ENCODE data around the gene PPIE. TPM values are rescaled to one million over a fixed set of nuclear protein-coding genes. Genes with fewer than 3 reads are reported as not detected.

PPIE gene
- total and polyA plus RNA-seq, 2 experiments from 2014 or later, result 19.9 to 68.0 TPM

DNA sequence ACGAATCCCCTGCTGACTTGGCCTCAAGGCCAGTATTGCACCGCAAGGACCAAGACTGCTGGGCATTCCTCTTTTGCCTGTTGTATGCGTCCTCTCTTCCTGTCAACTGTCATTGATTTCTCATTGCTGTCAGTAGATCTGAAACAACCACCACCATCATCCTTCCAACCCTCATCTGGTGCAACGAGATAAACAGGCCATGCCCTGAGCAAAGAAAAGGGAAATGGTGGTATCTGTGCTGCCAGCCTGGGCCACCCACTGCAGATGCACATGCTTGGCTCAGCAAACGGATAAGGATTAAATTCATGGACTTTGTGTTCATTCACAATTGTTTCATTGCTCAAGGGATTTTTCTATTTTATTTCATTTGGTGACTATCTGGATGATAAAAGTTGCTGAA lies 18.8 kb downstream of the PPIE start:
- Histone ChIP-seq H3K9me3 (ENCODE audit: low read depth) (no peaks in the 10 kb centered on the region), H3K4me1 (ENCODE audit: insufficient read depth) (no peaks in the 10 kb centered on the region), H3K36me3 (ENCODE audit: low read depth) (peaks cover 6% of the 10 kb centered on the region; the same call in 1 of the 2 replicates), H3K79me2 (ENCODE audit: insufficient read depth) (no peaks in the 10 kb centered on the region), H3K4me3 (no peak overlapping the region), H3K9ac (no peak overlapping the region), H3K27me3 (replicated peaks; ENCODE audit: insufficient read depth) (no peaks in the 10 kb centered on the region), H4K20me1 (ENCODE audit: insufficient read depth) (no peaks in the 10 kb centered on the region), H3K27ac (no peak overlapping the region), H2AFZ (no peak overlapping the region), H3F3A (ENCODE audit: insufficient read depth) (no peaks in the 10 kb centered on the region), H3K9me2 (ENCODE audit: insufficient read depth) (no peaks in the 10 kb centered on the region), H3K4me2 (ENCODE audit: unreplicated experiment) (no peak overlapping the region)
- in situ Hi-C loops (cut with MboI), result no loop called here
- 80 to 81% methylated on average over 5 of the region's 5 CpGs for WGBS, 2 experiments (ENCODE audit: low coverage in 1 of 2, low lambda C conversion rate in 2 of 2, missing lambda C conversion rate in 2 of 2)
- TF ChIP-seq EZH2phosphoT487 (IDR thresholded peaks at IDR 0.05; ENCODE audit: insufficient read depth, low read depth) (no peak), EZH2 (IDR thresholded peaks at IDR 0.05; ENCODE audit: insufficient read depth, poor library complexity, severe bottlenecking) (no peak)
- DNase-seq, result no peak

DNA sequence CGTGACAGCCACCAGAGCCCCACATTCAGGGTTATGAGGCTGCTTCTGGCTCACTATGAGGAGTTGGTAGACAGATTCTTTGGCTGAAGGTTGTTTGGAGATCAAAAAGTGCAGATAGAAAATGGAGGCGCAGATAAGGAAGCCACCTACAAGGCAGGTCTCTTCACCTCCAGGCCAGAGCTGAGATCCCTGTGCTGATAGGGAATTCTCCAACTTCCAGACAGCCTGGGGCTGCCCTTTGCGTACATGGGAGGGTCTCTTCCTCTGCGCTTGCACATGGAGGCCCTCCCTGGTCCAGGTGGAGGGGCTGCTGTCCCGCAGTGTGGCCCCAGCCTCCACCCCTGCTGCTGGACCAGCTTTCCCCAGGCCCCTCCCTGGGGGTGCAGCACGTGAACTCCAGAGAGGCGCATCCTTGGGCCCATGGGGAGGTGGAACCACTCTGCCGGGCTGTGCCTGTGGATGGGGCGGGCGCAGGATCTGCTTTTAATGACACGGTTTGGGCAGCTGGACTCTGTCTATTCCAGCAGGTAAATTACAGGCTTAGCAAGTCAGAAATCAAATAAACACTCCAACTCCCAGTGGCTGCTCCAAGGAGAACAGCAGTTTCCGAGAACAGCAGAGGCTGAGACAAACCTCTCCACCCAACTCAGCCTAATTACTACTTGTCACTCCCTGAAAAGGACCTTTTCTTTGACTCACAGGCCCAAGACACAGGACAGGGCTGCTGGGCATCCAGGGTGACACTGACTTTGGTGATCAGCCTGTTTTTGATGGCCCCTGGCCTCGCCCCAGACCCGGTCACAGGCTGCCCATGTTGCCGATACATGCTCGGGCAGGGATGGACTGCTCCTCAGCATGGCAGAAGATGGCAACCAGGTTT lies 20.1 kb downstream of the PPIE start:
- TF ChIP-seq EZH2phosphoT487 (IDR thresholded peaks at IDR 0.05; ENCODE audit: insufficient read depth, low read depth) (no peak), EZH2 (IDR thresholded peaks at IDR 0.05; ENCODE audit: insufficient read depth, poor library complexity, severe bottlenecking) (no peak)
- in situ Hi-C loops (cut with MboI), result no loop called here
- Histone ChIP-seq H3K9me2 (ENCODE audit: insufficient read depth) (no peaks in the 10 kb centered on the region), H3K4me3 (no peak overlapping the region), H3K79me2 (ENCODE audit: insufficient read depth) (no peaks in the 10 kb centered on the region), H3K4me1 (ENCODE audit: insufficient read depth) (no peaks in the 10 kb centered on the region), H4K20me1 (ENCODE audit: insufficient read depth) (no peaks in the 10 kb centered on the region), H2AFZ (no peak overlapping the region), H3K9ac (no peak overlapping the region), H3K27ac (no peak overlapping the region), H3K36me3 (ENCODE audit: low read depth) (no peaks in the 10 kb centered on the region; the same call in 1 of the 2 replicates), H3K4me2 (ENCODE audit: unreplicated experiment) (no peak overlapping the region), H3K9me3 (ENCODE audit: low read depth) (no peaks in the 10 kb centered on the region), H3F3A (ENCODE audit: insufficient read depth) (no peaks in the 10 kb centered on the region), H3K27me3 (replicated peaks; ENCODE audit: insufficient read depth) (no peaks in the 10 kb centered on the region)
- 91 to 92% methylated on average over 15 to 16 of the region's 16 CpGs for WGBS, 2 experiments (ENCODE audit: low coverage in 1 of 2, low lambda C conversion rate in 2 of 2, missing lambda C conversion rate in 2 of 2)
- no peak for DNase-seq

GRCh38 chr1:39759436-39759726 lies 20.7 kb downstream of the PPIE start:
- DNase-seq, result no peak
- Histone ChIP-seq H3K4me3 (no peak overlapping the region), H3K27me3 (replicated peaks; ENCODE audit: insufficient read depth) (no peaks in the 10 kb centered on the region), H3K4me2 (ENCODE audit: unreplicated experiment) (no peak overlapping the region), H3K4me1 (ENCODE audit: insufficient read depth) (no peaks in the 10 kb centered on the region), H3K79me2 (ENCODE audit: insufficient read depth) (no peaks in the 10 kb centered on the region), H3F3A (ENCODE audit: insufficient read depth) (no peaks in the 10 kb centered on the region), H3K9me3 (ENCODE audit: low read depth) (no peaks in the 10 kb centered on the region), H3K36me3 (ENCODE audit: low read depth) (no peaks in the 10 kb centered on the region; the same call in 1 of the 2 replicates), H3K27ac (no peak overlapping the region), H2AFZ (no peak overlapping the region), H4K20me1 (ENCODE audit: insufficient read depth) (no peaks in the 10 kb centered on the region), H3K9me2 (ENCODE audit: insufficient read depth) (no peaks in the 10 kb centered on the region), H3K9ac (no peak overlapping the region)
- in situ Hi-C loops (cut with MboI), result no loop called here
- no peak for TF ChIP-seq EZH2phosphoT487 (IDR thresholded peaks at IDR 0.05; ENCODE audit: insufficient read depth, low read depth)
- no peak for TF ChIP-seq EZH2 (IDR thresholded peaks at IDR 0.05; ENCODE audit: insufficient read depth, poor library complexity, severe bottlenecking)

- no peaks in the 10 kb centered on the region for H3K9me2 ChIP-seq (ENCODE audit: insufficient read depth)
- in situ Hi-C loops (cut with MboI), result no loop called here
- H3K27me3 ChIP-seq (replicated peaks; ENCODE audit: insufficient read depth), result no peaks in the 10 kb centered on the region
- no peak overlapping the region for H3K27ac ChIP-seq
- H2AFZ ChIP-seq, result no peak overlapping the region
- no peaks in the 10 kb centered on the region for H4K20me1 ChIP-seq (ENCODE audit: insufficient read depth)
- WGBS, 2 experiments (ENCODE audit: low coverage in 1 of 2, low lambda C conversion rate in 2 of 2, missing lambda C conversion rate in 2 of 2), result 82 to 89% methylated on average over 14 to 16 of the region's 16 CpGs
- no peaks in the 10 kb centered on the region for H3F3A ChIP-seq (ENCODE audit: insufficient read depth)
- no peak overlapping the region for H3K9ac ChIP-seq
- DNase-seq, result no peak
- no peaks in the 10 kb centered on the region for H3K79me2 ChIP-seq (ENCODE audit: insufficient read depth)
- no peak for TF ChIP-seq EZH2phosphoT487 (IDR thresholded peaks at IDR 0.05; ENCODE audit: insufficient read depth, low read depth)
- no peak for TF ChIP-seq EZH2 (IDR thresholded peaks at IDR 0.05; ENCODE audit: insufficient read depth, poor library complexity, severe bottlenecking)
- H3K4me1 ChIP-seq (ENCODE audit: insufficient read depth), result no peaks in the 10 kb centered on the region
- no peak overlapping the region for H3K4me2 ChIP-seq (ENCODE audit: unreplicated experiment)
- no peak overlapping the region for H3K4me3 ChIP-seq
- H3K9me3 ChIP-seq (ENCODE audit: low read depth), result no peaks in the 10 kb centered on the region
- no peaks in the 10 kb centered on the region; the same call in 1 of the 2 replicates for H3K36me3 ChIP-seq (ENCODE audit: low read depth)
Observed at GRCh38 chr1:39760074-39761008, 21.7 kb downstream of the PPIE start.

Data from GM23248 (cell line).